GM23248 (cell line): Measurements from ENCODE around the gene CUZD1.
"Not testable (repeated sequence)": the region's sequence is repeated elsewhere in the genome, so short reads cannot be mapped to it uniquely, and the experiment has no call there.

ENCODE experiments used
- EZH2 ChIP-seq: fragments of 200-600 bp; sonication (generic); IDR thresholded peaks from 2 replicates; pipeline ENCODE4 v1.6.1; 2018; ENCODE audit warnings: antibody characterized with exemption, mild to moderate bottlenecking; ENCODE audit not compliant: insufficient read depth, poor library complexity, severe bottlenecking
- EZH2phosphoT487 ChIP-seq: fragments of 200-600 bp; sonication (generic); IDR thresholded peaks from 2 replicates; pipeline ENCODE4 v1.6.1; 2018; ENCODE audit warnings: antibody characterized with exemption, moderate library complexity, mild to moderate bottlenecking, low read depth; ENCODE audit not compliant: insufficient read depth

- not testable (repeated sequence) for TF ChIP-seq EZH2, EZH2phosphoT487
Measured at GRCh38 chr10:122866757-122867482, 21.3 kb upstream of the CUZD1 start.
